CD4-positive, alpha-beta T cell treated with Interleukin-4 for 1 hour (primary cell): ENCODE results near the gene MACROD2.

Experiments
- DNase-seq, 2 donors: peaks; one replicate each; pipeline ENCODE4 v3.0.0-alpha.2; 2020 to 2022

The MACROD2 gene

DNA sequence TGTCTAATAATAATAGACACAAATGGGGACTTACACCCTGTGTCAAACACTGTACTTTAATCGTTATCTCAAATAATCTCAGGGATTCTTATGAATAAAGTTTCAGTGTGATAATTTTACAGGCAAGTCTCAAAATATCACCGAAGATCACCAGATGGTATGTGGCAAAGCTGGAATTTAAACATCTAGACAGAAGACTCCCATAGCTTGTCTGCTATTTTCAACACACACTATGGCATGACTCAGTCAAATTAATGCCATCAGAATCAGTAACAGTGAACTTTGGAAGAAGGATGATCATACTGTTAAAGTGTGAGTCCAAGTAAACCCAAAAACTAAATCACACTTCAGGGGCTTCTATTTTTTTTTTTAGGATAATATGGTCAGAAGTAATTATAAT lies 1209.7 kb downstream of the MACROD2 start:
- no peak for DNase-seq

- DNase-seq = no peak
These were observed 1210.4 kb downstream of the MACROD2 start for GRCh38 chr20:15205719-15206118.

- DNase-seq = no peak
These were observed 1214.2 kb downstream of the MACROD2 start for GRCh38 chr20:15209537-15209936.

GRCh38 chr20:15214051-15214450 lies 1218.7 kb downstream of the MACROD2 start:
- DNase-seq = no peak

GRCh38 chr20:15220009-15220656 lies 1224.8 kb downstream of the MACROD2 start:
- DNase-seq = no peak

DNA sequence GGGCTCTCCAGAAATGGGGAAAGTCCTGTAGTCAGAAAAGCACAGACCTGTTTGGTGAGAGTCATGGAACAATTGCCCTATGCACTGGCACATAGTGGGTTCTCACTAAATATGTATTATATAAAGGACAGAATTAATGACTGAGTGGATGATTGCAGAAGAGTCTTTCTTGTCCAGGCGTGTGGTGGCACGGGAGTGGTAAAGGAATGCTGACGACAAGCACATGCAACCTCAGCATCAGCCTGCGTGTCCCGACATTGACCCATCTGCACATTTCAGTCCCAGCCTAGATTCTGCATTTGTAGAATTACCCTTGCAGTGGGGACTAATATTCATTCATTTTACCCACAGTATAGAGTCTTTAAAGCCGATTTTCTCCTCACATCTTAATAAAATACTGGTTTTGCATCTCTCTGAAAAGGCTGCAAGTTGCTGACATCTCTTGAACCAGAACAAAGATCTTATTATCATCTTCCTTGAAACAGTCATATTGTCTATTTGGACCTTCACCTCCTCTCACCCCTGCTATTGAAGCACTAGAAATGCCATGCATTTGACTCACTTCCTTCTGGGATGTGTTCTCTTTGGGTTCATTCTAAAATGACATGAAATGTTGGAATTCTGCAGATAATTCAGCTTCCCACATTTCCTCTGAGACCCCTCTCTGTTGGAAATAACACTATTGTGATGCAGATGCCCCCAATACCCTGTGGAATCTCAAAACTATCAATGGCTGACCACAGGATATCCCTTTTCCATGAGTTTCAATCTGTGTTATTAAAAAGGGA lies 1225.7 kb downstream of the MACROD2 start:
- DNase-seq = no peak

- DNase-seq = no peak
These were observed 1227.4 kb downstream of the MACROD2 start for GRCh38 chr20:15222502-15223330.

GRCh38 chr20:15224199-15224598 lies 1228.9 kb downstream of the MACROD2 start:
- DNase-seq = no peak

- no peak for DNase-seq
These were observed 1231.8 kb downstream of the MACROD2 start for GRCh38 chr20:15227102-15227501.

DNA sequence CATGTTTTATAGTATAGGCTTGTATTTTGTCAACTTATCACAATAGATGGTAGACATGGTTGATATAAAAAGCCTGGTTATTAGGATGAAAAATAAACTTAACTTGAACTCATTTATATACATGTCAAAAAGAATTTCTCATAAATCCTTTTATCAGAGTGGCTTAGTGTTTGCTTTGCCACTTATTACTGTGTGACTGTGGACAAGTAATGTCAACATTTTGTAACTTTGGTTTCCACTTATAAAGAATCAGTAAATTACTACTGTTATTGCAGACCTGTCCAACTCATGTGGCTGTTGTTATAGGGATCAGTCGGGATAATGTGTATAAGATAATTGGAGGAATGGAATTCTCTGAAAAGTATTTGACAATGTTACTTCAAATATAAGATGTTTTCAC lies 1236.9 kb downstream of the MACROD2 start:
- DNase-seq = no peak

GRCh38 chr20:15235471-15236198 lies 1240.3 kb downstream of the MACROD2 start:
- DNase-seq = no peak

- DNase-seq = peak in 1 of 2 donors; percentile 13
These were observed 1241.5 kb downstream of the MACROD2 start for GRCh38 chr20:15236812-15237211.

DNA sequence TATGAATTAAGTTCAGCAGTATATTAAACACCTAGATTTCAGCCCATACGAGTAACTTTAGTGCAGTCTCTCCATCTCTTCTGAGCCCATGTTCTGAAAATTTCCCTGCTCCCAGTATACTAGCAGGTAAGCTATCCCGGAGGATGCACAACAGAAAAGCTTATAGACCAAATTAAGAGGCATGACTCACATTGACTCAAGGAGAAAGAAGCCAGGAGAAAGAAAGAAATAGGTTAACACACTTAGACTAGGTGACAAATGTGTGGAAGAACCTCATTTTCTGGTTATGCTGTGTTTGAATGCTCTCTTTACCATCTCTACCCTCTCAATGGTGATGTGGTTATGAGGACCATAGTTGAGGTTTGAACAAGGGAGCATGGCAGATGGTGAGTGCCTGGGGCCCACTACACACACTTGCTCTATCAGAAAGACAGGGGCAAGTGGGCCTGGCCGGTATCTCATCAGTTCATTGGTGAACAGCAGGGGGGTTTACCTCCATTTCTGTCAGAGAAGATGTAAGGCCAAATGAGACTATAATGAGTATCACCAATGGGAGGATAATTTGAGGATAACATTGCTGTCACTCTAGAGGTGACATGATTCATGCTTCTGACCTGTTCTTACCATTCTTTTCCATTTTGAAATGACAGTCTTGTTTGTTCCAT lies 1244.4 kb downstream of the MACROD2 start:
- DNase-seq = no peak

DNA sequence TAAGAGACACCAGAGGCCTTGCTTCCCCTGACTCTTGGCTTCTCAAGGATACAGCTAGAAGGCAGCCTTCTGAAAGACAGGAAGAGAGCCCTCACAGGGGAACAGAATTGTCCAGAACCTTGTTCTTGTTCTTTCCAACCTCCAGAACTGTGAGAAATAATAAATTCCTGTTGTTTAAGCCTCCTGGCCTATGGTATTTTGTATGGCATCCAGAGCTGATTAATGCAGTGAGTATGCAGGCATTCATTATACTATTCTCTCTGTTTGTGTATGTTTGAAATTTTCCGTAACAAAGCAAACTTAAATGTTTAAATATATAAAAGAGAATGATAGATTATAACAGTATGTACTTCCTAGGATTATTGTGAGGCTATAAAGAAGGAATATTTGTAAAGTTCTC lies 1245.5 kb downstream of the MACROD2 start:
- no peak for DNase-seq

DNA sequence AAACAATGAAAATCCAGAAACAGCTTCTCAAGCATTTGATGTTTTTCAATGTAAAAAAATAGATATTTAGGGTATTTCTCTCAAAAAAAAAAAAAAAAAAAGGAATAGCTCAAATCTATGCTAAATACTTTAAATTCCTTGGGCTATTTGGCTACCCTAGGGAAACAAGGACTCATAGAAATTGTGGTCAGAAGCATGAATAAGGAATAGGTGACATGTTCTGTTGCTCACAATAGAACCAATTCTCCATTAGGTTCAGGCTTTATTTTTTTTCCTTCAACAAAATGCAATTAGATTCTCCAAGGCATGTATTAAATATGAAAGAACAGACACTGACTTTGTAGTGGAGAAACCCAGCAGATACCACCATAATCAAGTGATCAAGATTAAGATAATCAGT lies 1246.4 kb downstream of the MACROD2 start:
- no peak for DNase-seq

DNA sequence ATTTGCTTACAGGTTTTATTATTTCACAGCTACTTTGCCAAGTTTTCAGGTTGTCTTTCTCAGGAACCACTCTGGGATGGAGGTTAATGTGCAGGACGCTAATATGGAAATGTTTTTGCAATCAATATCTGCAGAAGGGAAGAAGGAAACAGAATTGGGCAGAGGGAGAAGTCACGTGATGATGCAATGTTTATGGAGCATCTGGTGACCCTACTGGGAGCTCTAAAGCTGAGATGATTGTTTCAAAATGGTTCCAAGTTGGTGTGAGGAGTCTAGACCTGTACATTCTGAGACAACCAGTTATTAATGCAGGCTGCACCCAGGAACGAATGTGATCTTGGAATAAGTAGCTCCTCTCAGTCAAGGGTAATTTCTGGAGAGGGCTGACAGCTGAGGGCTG lies 1247.5 kb downstream of the MACROD2 start:
- no peak for DNase-seq

- no peak for DNase-seq
These were observed 1250.6 kb downstream of the MACROD2 start for GRCh38 chr20:15245896-15246295.

DNA sequence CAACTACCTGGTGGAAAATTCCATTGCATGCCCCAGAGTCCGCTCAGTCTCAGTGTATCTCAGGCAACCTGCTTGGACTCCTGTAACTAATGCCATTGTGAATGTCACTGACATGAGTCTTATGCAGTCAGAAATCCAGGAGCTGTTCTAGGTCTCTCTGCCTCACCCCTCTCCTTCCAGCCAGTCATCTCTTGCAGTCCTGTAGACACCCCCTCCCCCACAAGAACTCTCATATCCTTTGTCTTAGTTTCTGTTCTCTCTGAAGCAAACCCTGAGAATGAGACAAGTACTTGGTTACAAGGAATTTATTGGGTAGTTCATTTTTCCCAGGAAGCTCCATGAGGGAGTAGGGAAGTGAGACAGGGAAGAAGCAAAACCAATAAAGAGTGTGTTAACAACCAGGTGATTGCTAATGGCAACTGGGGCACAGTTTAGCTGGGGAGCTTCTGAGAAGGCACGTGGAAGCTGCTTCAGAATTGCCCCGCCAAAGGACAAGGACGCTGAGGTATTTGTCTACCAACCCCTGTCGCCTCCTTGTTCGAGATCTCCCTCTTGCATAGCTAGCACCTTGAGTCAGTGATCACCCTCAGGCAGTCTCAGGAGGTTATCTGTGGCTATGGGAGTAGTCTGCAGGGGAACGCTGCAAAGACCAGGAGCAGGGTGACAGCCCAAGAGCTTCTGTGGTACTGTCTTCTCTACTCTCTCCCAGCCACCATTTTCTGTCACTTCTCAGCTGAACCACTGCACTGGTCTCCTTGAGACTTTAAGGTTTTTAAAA lies 1253.5 kb downstream of the MACROD2 start:
- no peak for DNase-seq

GRCh38 chr20:15251171-15251570 lies 1255.9 kb downstream of the MACROD2 start:
- no peak for DNase-seq

DNA sequence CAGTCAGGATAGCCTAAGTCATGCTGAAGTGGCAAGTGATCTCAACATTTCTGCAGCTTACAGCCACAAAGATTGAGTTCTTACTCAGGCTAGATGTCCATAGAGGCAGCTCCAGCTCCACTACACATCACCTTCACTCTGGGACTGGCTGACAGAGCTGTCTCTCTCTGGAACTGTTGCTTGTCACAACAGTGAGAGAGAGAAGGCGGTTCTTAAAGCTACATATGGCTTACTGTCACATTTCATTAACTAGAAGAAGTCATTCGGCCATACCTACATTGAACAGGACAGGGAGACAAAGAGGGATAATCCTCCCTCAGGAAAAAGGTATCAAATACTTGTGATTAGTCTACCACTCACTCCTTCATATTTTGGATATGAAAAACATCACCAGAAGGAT lies 1257.0 kb downstream of the MACROD2 start:
- no peak for DNase-seq

- DNase-seq = no peak
These were observed 1258.1 kb downstream of the MACROD2 start for GRCh38 chr20:15253431-15253830.
